Lung (tissue), 12 donors: ENCODE data around the gene ATOSA. TPM values are rescaled to one million over a fixed set of nuclear protein-coding genes. Genes with fewer than 3 reads are reported as not detected.
A peak's percentile ranks its signal among the peaks of the same experiment; 100 is the strongest.

ENCODE experiments used
- ATAC-seq: fragments of 200-7000 bp; cut with Tn5 transposase; one replicate; pipeline ENCODE4 v1.9.1; 2020; ENCODE audit warnings: moderate number of reproducible peaks; ENCODE audit not compliant: insufficient read depth, low FRiP score
- DNase-seq, 3 donors: peaks; one replicate each; pipeline ENCODE4 v3.0.0-alpha.2; 2013 to 2017
- H3K27ac ChIP-seq, 2 donors: one replicate each; pipeline ENCODE4 v1.5.1; 2013; ENCODE audit warnings: mild to moderate bottlenecking in 2 of 2, moderate library complexity in 2 of 2, control low read depth in 1 of 2, inconsistent platforms in 1 of 2, low read depth in 1 of 2, low read length in 1 of 2
- H3K27me3 ChIP-seq, 3 donors: one replicate each; pipeline ENCODE4 v1.5.1; 2013; ENCODE audit warnings: low read length in 2 of 3; ENCODE audit not compliant: control insufficient read depth in 3 of 3, insufficient read depth in 3 of 3
- H3K36me3 ChIP-seq, 4 donors: one replicate each; pipeline ENCODE4 v1.5.1; 2013; ENCODE audit warnings: low read length in 4 of 4, mild to moderate bottlenecking in 1 of 4, moderate library complexity in 1 of 4; ENCODE audit not compliant: control insufficient read depth in 4 of 4, insufficient read depth in 4 of 4
- H3K4me1 ChIP-seq, 5 donors: one replicate each; pipeline ENCODE4 v1.5.1; 2013; ENCODE audit warnings: low read length in 5 of 5, mild to moderate bottlenecking in 2 of 5, moderate library complexity in 1 of 5; ENCODE audit not compliant: control insufficient read depth in 5 of 5, insufficient read depth in 5 of 5
- H3K4me3 ChIP-seq: one replicate; pipeline ENCODE4 v1.5.1; 2013; ENCODE audit warnings: mild to moderate bottlenecking, control low read depth, moderate library complexity
- H3K9ac ChIP-seq, 2 donors: one replicate each; pipeline ENCODE4 v1.5.1; 2013; ENCODE audit warnings: low read length in 2 of 2, control low read depth in 1 of 2; ENCODE audit not compliant: insufficient read depth in 1 of 2
- H3K9me3 ChIP-seq, 4 donors: one replicate each; pipeline ENCODE4 v1.5.1; 2013; ENCODE audit warnings: low read length in 3 of 4, mild to moderate bottlenecking in 1 of 4, moderate library complexity in 1 of 4; ENCODE audit not compliant: control insufficient read depth in 4 of 4, insufficient read depth in 3 of 4
- CTCF ChIP-seq: IDR thresholded peaks from 2 replicates; pipeline ENCODE4 v1.5.1; 2012; ENCODE audit warnings: mild to moderate bottlenecking; ENCODE audit errors: control extremely low read depth, extremely low read depth
- WGBS, 2 donors: extraction: QIAGEN DNeasy Blood & Tissue Kit; methylation state at CpG; one replicate each; pipeline ENCODE4 v1.1.7; 2013; 5-methylcytosine and 5-hydroxymethylcytosine counted together
- polyA plus RNA-seq, 2 donors: library from polyadenylated mRNA; stranded (reverse); fragments of 200-250 nt; gene quantifications; one replicate each; pipeline ENCODE4 v1.2.1, GENCODE V29; 2013
- total RNA-seq, 2 donors: library from RNA; depleted of rRNA in 1 of 2; stranded (reverse); fragments of >200 nt in 1 of 2; gene quantifications; one replicate each; pipeline ENCODE4 v1.2.1, GENCODE V29; 2014 to 2021
- donor health status: control.
- donor health status: control.
- donor health status: Bipolar disorder and iron deficiency.
- donor health status: healthy.
- donor health status: DM: yes; HTN: yes; CAD: no.

Gene ATOSA
- total and polyA plus RNA-seq, 4 donors: 12.1 to 114 (median 46.7) TPM

- 86 to 87% methylated on average over 2 of the region's 2 CpGs for WGBS, 2 donors
- Histone ChIP-seq H3K4me1 (no peaks in the 10 kb centered on the region), H3K9ac (no peak overlapping the region), H3K9me3 (no peaks in the 10 kb centered on the region), H3K27me3 (no peaks in the 10 kb centered on the region), H3K4me3 (no peak overlapping the region), H3K36me3 (no peaks in the 10 kb centered on the region), H3K27ac (no peak overlapping the region)
- no peak for TF ChIP-seq CTCF
- ATAC-seq: no peak
- DNase-seq: peak in 1 of 3 donors; percentile 71
Measured at GRCh38 chr15:52716536-52716935, 37.3 kb upstream of the ATOSA start.

- Histone ChIP-seq H3K27ac (no peak overlapping the region), H3K27me3 (peaks cover 0 to 2% (median 0%) of the 10 kb centered on the region in 3 donors), H3K4me3 (no peak overlapping the region), H3K9ac (no peak overlapping the region), H3K36me3 (no peaks in the 10 kb centered on the region), H3K9me3 (no peaks in the 10 kb centered on the region), H3K4me1 (no peaks in the 10 kb centered on the region)
- 49 to 73% methylated on average over 5 of the region's 5 CpGs for WGBS, 2 donors
- DNase-seq (no peak), ATAC-seq (no peak)
- TF ChIP-seq CTCF: no peak
Measured at GRCh38 chr15:52715411-52715810, 36.2 kb upstream of the ATOSA start.

GRCh38 chr15:52714968-52715367, 35.8 kb upstream of the ATOSA start:
- no peak overlapping the region for H3K4me3 ChIP-seq
- H3K4me1 ChIP-seq: no peaks in the 10 kb centered on the region
- no peak overlapping the region for H3K9ac ChIP-seq
- peaks cover 0 to 2% (median 0%) of the 10 kb centered on the region in 3 donors for H3K27me3 ChIP-seq
- no peak overlapping the region for H3K27ac ChIP-seq
- no peak for TF ChIP-seq CTCF
- no peak for DNase-seq
- 51 to 59% methylated on average over 3 of the region's 3 CpGs for WGBS, 2 donors
- ATAC-seq: no peak
- no peaks in the 10 kb centered on the region for H3K9me3 ChIP-seq
- no peaks in the 10 kb centered on the region for H3K36me3 ChIP-seq

GRCh38 chr15:52710708-52711389, 31.7 kb upstream of the ATOSA start:
- Histone ChIP-seq H3K9me3 (no peaks in the 10 kb centered on the region), H3K36me3 (no peaks in the 10 kb centered on the region), H3K4me1 (no peaks in the 10 kb centered on the region), H3K27me3 (peaks cover 0 to 7% (median 0%) of the 10 kb centered on the region in 3 donors), H3K4me3 (no peak overlapping the region), H3K27ac (no peak overlapping the region), H3K9ac (no peak overlapping the region)
- no peak for DNase-seq
- TF ChIP-seq CTCF: no peak
- 85 to 99% methylated on average over 2 of the region's 2 CpGs for WGBS, 2 donors
- no peak for ATAC-seq
